WERI-Rb-1 (cell line): ENCODE measurements around the gene CACNA2D1.

ENCODE experiments used
- DNase-seq: peaks from one replicate; pipeline ENCODE4 v3.0.0-alpha.2; 2020
- H3K27ac ChIP-seq: fragments of 250-450 bp; sonication (Bioruptor Pico); 2 replicates; pipeline ENCODE4 v1.5.1; 2020; ENCODE audit warnings: mild to moderate bottlenecking, moderate library complexity
- H3K27me3 ChIP-seq: fragments of 250-450 bp; sonication (Bioruptor Pico); 2 replicates; pipeline ENCODE4 v1.5.1; 2021; ENCODE audit warnings: mild to moderate bottlenecking, low read depth, moderate library complexity; ENCODE audit not compliant: insufficient read depth, severe bottlenecking
- H3K36me3 ChIP-seq: fragments of 250-450 bp; sonication (Bioruptor Pico); 2 replicates; pipeline ENCODE4 v1.5.1; 2020; ENCODE audit warnings: mild to moderate bottlenecking, moderate library complexity
- H3K4me3 ChIP-seq: 2 replicates; pipeline ENCODE4 v1.5.1; 2011; ENCODE audit warnings: low read depth, mild to moderate bottlenecking, control low read depth, low read length
- H3K9me3 ChIP-seq: fragments of 250-450 bp; sonication (Bioruptor Pico); 2 replicates; pipeline ENCODE4 v1.5.1; 2021; ENCODE audit warnings: mild to moderate bottlenecking, moderate library complexity; ENCODE audit not compliant: severe bottlenecking
- CTCF ChIP-seq: IDR thresholded peaks from 2 replicates; pipeline ENCODE4 v1.5.1; 2011; ENCODE audit warnings: low read depth, mild to moderate bottlenecking, control low read depth, inconsistent platforms, low read length

The CACNA2D1 gene

DNA sequence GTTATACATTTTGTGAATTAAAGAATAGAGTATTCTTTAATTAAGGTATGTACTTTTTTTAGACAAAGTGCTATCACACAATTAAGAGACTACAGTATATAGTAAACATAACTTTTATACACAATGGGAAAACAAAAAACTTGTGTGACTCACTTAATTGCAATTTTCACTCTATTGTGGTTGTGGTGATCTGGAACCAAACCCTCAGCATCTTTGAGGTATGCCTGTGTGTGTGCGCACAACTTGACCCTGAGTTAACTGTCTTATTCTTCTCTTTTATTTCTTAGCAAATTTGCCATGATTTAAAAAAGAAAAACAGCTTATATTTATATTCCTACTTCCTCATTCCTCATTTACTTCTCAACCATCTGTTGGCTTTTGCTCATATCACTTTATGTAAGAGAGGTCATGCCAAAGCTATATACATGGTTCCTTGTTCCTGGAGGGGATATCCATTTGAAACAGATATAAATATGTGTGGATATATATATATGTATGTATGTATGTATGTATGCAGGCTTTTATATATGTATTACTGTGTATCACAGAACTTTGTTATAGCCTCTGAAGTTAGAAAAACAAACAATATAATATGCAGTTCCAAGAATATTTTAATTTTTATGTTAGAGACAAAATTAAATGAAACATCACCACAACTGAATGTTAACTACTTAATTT, 414.2 kb downstream of the CACNA2D1 start:
- Histone ChIP-seq H3K27me3 (no peaks in the 10 kb centered on the region), H3K9me3 (no peaks in the 10 kb centered on the region), H3K4me3 (no peak overlapping the region), H3K36me3 (no peaks in the 10 kb centered on the region), H3K27ac (no peak overlapping the region)
- no peak for TF ChIP-seq CTCF
- no peak for DNase-seq

DNA sequence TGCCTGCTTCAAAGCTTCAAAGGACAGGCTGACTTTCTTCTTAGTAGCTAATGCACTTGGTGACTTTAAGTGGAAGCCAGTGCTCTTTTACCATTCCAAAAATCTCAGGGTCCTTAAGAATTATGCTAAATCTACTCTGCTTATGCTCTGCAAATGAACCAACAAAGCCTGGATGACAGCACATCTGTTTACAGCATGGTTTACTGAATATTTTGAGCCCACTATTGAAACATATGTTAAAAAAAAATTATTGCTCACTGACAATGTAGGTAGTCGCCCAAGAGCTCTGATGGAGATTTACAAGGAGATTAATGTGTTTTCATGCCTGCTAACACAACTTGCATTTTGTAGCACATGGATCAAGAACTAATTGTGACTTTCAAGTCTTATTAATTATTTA, 415.5 kb downstream of the CACNA2D1 start:
- Histone ChIP-seq H3K27me3 (no peaks in the 10 kb centered on the region), H3K9me3 (no peaks in the 10 kb centered on the region), H3K27ac (no peak overlapping the region), H3K4me3 (no peak overlapping the region), H3K36me3 (no peaks in the 10 kb centered on the region)
- TF ChIP-seq CTCF, result no peak
- no peak for DNase-seq

DNA sequence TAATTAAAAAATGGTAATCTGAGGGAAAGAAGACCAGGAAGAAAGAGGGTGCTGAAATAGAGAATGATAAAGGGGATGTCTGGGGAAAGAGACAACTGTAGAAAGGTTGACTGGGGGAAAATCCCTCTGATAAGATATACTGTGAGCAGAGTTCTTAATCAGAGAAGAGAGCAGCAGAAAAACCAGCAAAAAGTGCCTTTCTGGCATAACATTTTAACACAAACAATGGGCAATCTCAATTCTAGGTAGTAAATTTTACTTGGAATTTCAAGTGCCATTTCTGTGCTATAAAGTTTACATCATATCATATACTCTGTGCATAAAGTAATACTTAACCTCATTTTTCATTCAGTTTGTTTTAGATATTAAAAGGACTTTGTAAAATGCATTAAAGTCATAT, 421.9 kb downstream of the CACNA2D1 start:
- TF ChIP-seq CTCF, result no peak

DNA sequence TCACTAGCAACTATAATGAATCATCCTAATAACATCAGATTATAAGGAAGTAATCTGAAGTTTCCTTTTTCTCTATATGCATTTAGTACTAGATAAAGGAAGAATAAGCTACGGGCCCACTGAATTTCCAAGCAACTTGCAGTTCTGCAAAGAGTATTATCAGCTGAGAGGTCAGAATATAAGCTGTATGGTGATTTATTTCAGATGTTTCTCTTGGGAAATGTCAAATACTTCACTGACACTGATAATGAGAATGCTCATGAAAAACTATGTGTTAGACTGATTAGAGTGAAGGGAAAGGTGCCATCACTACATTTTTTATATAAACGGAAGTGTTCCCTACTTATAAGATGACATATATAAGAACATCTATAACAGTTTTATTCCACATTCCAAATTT, 422.5 kb downstream of the CACNA2D1 start:
- H3K27me3 ChIP-seq, result no peaks in the 10 kb centered on the region
- no peaks in the 10 kb centered on the region for H3K9me3 ChIP-seq
- TF ChIP-seq CTCF, result no peak
- no peak overlapping the region for H3K4me3 ChIP-seq
- no peak overlapping the region for H3K27ac ChIP-seq
- H3K36me3 ChIP-seq, result no peaks in the 10 kb centered on the region
- no peak for DNase-seq

More for the DNA sequence above, 421.9 kb downstream of the CACNA2D1 start:
- H3K27ac ChIP-seq, result no peak overlapping the region
- H3K9me3 ChIP-seq, result no peaks in the 10 kb centered on the region
- H3K4me3 ChIP-seq, result no peak overlapping the region
- no peak for DNase-seq
- H3K27me3 ChIP-seq, result no peaks in the 10 kb centered on the region
- no peaks in the 10 kb centered on the region for H3K36me3 ChIP-seq

DNA sequence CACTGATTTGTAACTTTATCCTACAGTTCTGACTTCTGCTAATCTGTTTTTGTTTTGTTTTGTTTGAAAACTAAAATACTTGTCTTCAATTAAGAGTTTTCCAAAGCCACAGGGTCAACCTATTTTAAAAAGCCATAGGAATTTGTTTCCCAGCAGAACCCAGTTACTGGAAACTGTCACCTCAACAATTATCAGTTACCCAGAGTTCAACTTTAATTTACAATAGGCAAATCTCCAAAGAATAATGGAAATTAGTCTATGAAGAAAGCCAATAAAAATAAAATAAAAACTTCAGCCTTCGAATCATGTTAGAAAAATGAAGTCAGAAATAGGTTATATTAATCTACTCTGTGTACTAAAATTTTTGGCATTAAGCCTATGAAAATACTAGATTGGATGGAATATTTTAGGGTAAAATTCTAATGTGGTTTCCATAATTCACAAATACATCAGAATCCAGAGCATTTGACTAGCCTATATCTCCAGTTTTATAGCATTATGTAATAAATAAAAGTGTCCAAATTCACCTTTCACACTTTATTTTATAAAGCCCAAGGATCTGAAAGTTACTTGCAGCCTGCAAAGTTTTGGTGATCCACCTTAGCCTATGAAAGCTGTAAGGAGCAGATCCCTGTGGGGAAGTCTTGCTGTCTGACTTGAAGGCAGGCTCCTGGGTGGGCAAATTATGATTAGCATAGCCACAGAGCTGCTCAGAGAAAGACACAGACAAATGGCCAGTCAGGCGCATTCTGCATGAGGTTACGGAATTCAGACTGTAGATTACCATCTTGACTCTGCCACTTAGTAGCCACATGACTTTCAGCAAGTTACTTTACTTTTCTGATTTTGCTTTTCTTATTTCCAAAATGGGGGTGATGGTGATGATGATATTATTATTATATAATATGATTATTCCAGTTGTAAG, 423.8 kb downstream of the CACNA2D1 start:
- Histone ChIP-seq H3K4me3 (no peak overlapping the region), H3K36me3 (no peaks in the 10 kb centered on the region), H3K9me3 (no peaks in the 10 kb centered on the region), H3K27ac (no peak overlapping the region), H3K27me3 (no peaks in the 10 kb centered on the region)
- no peak for TF ChIP-seq CTCF
- no peak for DNase-seq
